ENCODE measurements around the gene MTMR2.

- TF ChIP-seq CTCF (IDR thresholded peaks at IDR 0.05; ENCODE audit: insufficient read depth, low read depth, low read length) (no peak), EZH2 (IDR thresholded peaks at IDR 0.05; ENCODE audit: insufficient read depth, low read length) (no peak)
These were observed 133.6 kb downstream of the MTMR2 start, which contains the start of gene CEP57 for GRCh38 chr11:95790123-95790932.
